Measurements from ENCODE around the gene LRRK1. TPM values are rescaled to one million over a fixed set of nuclear protein-coding genes. Genes with fewer than 3 reads are reported as not detected.

Gene LRRK1
- polyA plus RNA-seq, 2 of the 4 experiments (the other 2 are of a cell fraction) = 12.2 to 17.7 TPM

- H3K4me2 ChIP-seq = no peak overlapping the region
These were observed 184.4 kb downstream of the LRRK1 start for GRCh38 chr15:101103598-101103997.

GRCh38 chr15:101104141-101104540, 185.0 kb downstream of the LRRK1 start:
- WGBS (ENCODE audit: missing lambda C conversion rate) = 80% methylated on average over 9 of the region's 9 CpGs

More at GRCh38 chr15:101103598-101103997, 184.4 kb downstream of the LRRK1 start:
- FAIRE-seq (no peak), ATAC-seq (no peak), DNase-seq (ENCODE audit: low read depth in 1 of 2, low spot score in 1 of 2) (no peak)
- ChIA-PET CTCF (interaction anchor here (0.6 to 4.2 kb wide), 4 partner anchors 18 to 155 kb away, joined by 3 to 20 read pairs (median 6); no protein-coding TSS in a partner anchor), POLR2A (no interaction called here)
- Histone ChIP-seq H3K9me3 (no peaks in the 10 kb centered on the region), H3K4me3 (no peak overlapping the region), H3K27ac (no peak overlapping the region), H3K4me1 (peaks cover 8% of the 10 kb centered on the region; the same call in 2 of the 3 replicates)
- WGBS (ENCODE audit: missing lambda C conversion rate) = 86% methylated on average over 8 of the region's 8 CpGs
- TF ChIP-seq RFX5 (IDR thresholded peaks at IDR 0.05) (no peak), BHLHE40 (IDR thresholded peaks at IDR 0.05; ENCODE audit: low read depth, low read length) (no peak), HOXB13 (CRISPR knock-in tag; IDR thresholded peaks at IDR 0.05; ENCODE audit: low read depth) (no peak), CHD2 (IDR thresholded peaks at IDR 0.05; ENCODE audit: low read length, partially characterized antibody) (no peak), KDM1A (IDR thresholded peaks at IDR 0.05; ENCODE audit: low read depth) (no peak)

GRCh38 chr15:101105059-101105891, 186.1 kb downstream of the LRRK1 start:
- DNase-seq (ENCODE audit: low read depth in 1 of 2, low spot score in 1 of 2) = no peak
- no peak for ATAC-seq
- H3K9me3 ChIP-seq = no peaks in the 10 kb centered on the region
- H3K4me3 ChIP-seq = no peak overlapping the region
- ChIA-PET CTCF (interaction anchor here (0.7 to 1.6 kb wide), 6 partner anchors 9 to 150 kb away, joined by 3 to 5 read pairs (median 3); no protein-coding TSS in a partner anchor), POLR2A (no interaction called here)
- H3K27ac ChIP-seq = no peak overlapping the region
- H3K4me1 ChIP-seq = peaks cover 8% of the 10 kb centered on the region; the same call in 2 of the 3 replicates
- no peak overlapping the region for H3K4me2 ChIP-seq
- TF ChIP-seq FOSB (CRISPR knock-in tag; IDR thresholded peaks at IDR 0.05) = no peak
- 67% methylated on average over 7 of the region's 7 CpGs for WGBS (ENCODE audit: missing lambda C conversion rate)
- FAIRE-seq = no peak

More at GRCh38 chr15:101104141-101104540, 185.0 kb downstream of the LRRK1 start:
- Histone ChIP-seq H3K4me1 (peaks cover 8% of the 10 kb centered on the region; the same call in 2 of the 3 replicates), H3K9me3 (no peaks in the 10 kb centered on the region), H3K4me3 (no peak overlapping the region), H3K27ac (no peak overlapping the region), H3K4me2 (no peak overlapping the region)
- POLR2A ChIA-PET = no interaction called here
- TF ChIP-seq POLR2A (IDR thresholded peaks at IDR 0.05; ENCODE audit: low read length) (no peak), HOXA7 (CRISPR knock-in tag; IDR thresholded peaks at IDR 0.05) (no peak), NFE2L2 (conservative IDR thresholded peaks at IDR 0.05; ENCODE audit: low read length) (no peak), RAD21 (conservative IDR thresholded peaks at IDR 0.05 in 1 of 2, IDR thresholded peaks at IDR 0.05 in 1 of 2) (no peak), SREBF2 (IDR thresholded peaks at IDR 0.05) (no peak), FOSL2 (IDR thresholded peaks at IDR 0.05) (no peak), FOSL2 (CRISPR knock-in tag; IDR thresholded peaks at IDR 0.05) (no peak), ESRRA (IDR thresholded peaks at IDR 0.05; ENCODE audit: borderline replicate concordance, low read length) (no peak), GATA3 (IDR thresholded peaks at IDR 0.05; ENCODE audit: borderline replicate concordance) (no peak), KDM5A (IDR thresholded peaks at IDR 0.05) (no peak), SMC3 (IDR thresholded peaks at IDR 0.05) (no peak), KDM1A (IDR thresholded peaks at IDR 0.05; ENCODE audit: low read depth) (no peak), ELK1 (IDR thresholded peaks at IDR 0.05; ENCODE audit: low read depth, low read length) (no peak), ZNF302 (CRISPR knock-in tag; IDR thresholded peaks at IDR 0.05) (no peak), CEBPB (IDR thresholded peaks at IDR 0.05) (no peak), POLR2AphosphoS2 (conservative IDR thresholded peaks at IDR 0.05; ENCODE audit: low read length) (no peak), NPAS2 (CRISPR knock-in tag; IDR thresholded peaks at IDR 0.05; ENCODE audit: borderline replicate concordance) (no peak)
- TF ChIP-seq, protein P1, sequence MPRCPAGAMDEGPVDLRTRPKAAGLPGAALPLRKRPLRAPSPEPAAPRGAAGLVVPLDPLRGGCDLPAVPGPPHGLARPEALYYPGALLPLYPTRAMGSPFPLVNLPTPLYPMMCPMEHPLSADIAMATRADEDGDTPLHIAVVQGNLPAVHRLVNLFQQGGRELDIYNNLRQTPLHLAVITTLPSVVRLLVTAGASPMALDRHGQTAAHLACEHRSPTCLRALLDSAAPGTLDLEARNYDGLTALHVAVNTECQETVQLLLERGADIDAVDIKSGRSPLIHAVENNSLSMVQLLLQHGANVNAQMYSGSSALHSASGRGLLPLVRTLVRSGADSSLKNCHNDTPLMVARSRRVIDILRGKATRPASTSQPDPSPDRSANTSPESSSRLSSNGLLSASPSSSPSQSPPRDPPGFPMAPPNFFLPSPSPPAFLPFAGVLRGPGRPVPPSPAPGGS (IDR thresholded peaks at IDR 0.05) = no peak
- TF ChIP-seq, protein P2, sequence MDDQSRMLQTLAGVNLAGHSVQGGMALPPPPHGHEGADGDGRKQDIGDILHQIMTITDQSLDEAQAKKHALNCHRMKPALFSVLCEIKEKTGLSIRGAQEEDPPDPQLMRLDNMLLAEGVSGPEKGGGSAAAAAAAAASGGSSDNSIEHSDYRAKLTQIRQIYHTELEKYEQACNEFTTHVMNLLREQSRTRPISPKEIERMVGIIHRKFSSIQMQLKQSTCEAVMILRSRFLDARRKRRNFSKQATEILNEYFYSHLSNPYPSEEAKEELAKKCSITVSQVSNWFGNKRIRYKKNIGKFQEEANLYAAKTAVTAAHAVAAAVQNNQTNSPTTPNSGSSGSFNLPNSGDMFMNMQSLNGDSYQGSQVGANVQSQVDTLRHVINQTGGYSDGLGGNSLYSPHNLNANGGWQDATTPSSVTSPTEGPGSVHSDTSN (IDR thresholded peaks at IDR 0.05) = no peak
- ATAC-seq = no peak
- CTCF ChIA-PET = interaction anchor here (0.6 to 1.6 kb wide), 6 partner anchors 10 to 171 kb away, joined by 3 to 7 read pairs (median 3); no protein-coding TSS in a partner anchor
- DNase-seq (ENCODE audit: low read depth in 1 of 2, low spot score in 1 of 2) = no peak
- FAIRE-seq = no peak

Data from A549 (cell line).